Measurements from ENCODE around the gene PLEKHG4.

DNA sequence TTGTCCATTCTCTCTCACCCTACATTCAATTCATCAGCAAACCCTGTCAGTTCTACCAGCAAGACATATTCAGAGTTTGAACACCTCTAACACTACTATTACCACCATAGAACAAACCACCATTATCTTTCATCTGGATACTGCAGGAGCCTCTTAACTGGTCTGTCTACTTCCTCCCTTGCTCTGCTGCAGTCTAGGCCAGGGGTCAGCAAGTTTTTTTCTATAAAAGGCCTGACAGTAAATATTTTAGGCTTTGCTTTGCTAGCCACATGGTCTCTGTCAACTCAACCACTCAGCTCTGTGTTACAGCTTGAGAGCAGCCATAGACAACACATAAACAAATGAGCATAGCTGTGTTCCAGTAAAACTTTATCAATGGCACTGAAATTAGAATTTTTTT lies 33.4 kb downstream of the PLEKHG4 start:
- TF ChIP-seq, protein P1, sequence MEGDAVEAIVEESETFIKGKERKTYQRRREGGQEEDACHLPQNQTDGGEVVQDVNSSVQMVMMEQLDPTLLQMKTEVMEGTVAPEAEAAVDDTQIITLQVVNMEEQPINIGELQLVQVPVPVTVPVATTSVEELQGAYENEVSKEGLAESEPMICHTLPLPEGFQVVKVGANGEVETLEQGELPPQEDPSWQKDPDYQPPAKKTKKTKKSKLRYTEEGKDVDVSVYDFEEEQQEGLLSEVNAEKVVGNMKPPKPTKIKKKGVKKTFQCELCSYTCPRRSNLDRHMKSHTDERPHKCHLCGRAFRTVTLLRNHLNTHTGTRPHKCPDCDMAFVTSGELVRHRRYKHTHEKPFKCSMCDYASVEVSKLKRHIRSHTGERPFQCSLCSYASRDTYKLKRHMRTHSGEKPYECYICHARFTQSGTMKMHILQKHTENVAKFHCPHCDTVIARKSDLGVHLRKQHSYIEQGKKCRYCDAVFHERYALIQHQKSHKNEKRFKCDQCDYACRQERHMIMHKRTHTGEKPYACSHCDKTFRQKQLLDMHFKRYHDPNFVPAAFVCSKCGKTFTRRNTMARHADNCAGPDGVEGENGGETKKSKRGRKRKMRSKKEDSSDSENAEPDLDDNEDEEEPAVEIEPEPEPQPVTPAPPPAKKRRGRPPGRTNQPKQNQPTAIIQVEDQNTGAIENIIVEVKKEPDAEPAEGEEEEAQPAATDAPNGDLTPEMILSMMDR (IDR thresholded peaks at IDR 0.05) = no peak
- TF ChIP-seq TEAD4 (IDR thresholded peaks at IDR 0.05; ENCODE audit: borderline replicate concordance, insufficient read depth) = no peak
- no peak for TF ChIP-seq POLR2AphosphoS5 (IDR thresholded peaks at IDR 0.05; ENCODE audit: low read depth, low read length)
- no peak for TF ChIP-seq SMC3 (IDR thresholded peaks at IDR 0.05; ENCODE audit: low read depth, low read length)

Data from SK-N-SH (cell line).